ENCODE measurements around the gene HEATR1. TPM values are rescaled to one million over a fixed set of nuclear protein-coding genes. Genes with fewer than 3 reads are reported as not detected.
A peak's percentile ranks its signal among the peaks of the same experiment; 100 is the strongest.

The HEATR1 gene
- total RNA-seq, 1 experiment from 2014 or later, result 66.5 TPM

DNA sequence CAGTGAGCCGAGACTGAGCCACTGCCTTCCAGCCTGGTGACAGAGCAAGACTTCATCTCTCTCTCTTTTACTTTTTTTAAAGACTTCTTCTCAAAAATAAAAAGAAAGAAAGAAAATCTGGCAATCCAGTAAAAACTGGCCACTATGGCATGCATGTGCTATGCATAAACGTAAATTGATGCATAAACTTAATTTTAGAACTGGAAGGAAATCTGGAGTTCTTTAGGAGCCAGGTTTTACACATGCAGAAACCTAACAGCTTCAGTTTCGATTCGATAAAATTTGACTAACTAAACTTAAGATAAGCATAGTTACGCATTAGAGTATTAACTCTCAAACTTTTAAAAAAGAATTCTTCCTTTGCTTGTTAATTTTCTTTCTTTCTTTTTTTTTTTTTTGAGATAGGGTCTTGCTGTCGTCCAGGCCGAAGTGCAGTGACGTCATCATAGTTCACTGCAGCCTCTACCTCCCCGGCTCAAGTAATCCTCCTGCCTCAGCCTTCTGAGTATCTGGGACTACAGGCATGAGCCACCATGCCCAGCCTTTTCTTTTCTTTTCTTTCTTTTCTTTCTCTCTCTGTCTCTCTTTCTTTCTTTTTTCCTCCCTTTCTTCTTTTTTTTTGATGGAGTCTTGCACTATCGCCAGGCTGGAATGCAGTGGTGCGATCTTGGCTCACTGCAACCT lies 92.4 kb downstream of the HEATR1 start:
- Histone ChIP-seq H3K36me3 (ENCODE audit: control insufficient read depth, insufficient read depth, low read length) (no peaks in the 10 kb centered on the region), H3K9me3 (ENCODE audit: control insufficient read depth, insufficient read depth, low read depth, low read length) (no peaks in the 10 kb centered on the region), H3K4me3 (ENCODE audit: low read depth in 2 of 2, low read length in 2 of 2) (no peak overlapping the region), H3K4me1 (ENCODE audit: control insufficient read depth, insufficient read depth, low read length) (peaks cover 53% of the 10 kb centered on the region), H3K27me3 (ENCODE audit: control insufficient read depth, insufficient read depth, low read length) (no peaks in the 10 kb centered on the region), H3K27ac (ENCODE audit: low read length) (peak overlapping the region; percentile 100)
- DNase-seq (ENCODE audit: low read depth, low spot score) (no peak), ATAC-seq (no peak)
- BruUV-seq (replicated peaks), result no TSS peak
- in situ Hi-C loops (cut with HindIII; ENCODE audit: low pct_unique_long_range_greater_than_20kb, low sequenced_read_pairs), result no loop called here
- CTCF ChIA-PET, result no interaction called here
- TF ChIP-seq, protein P1, sequence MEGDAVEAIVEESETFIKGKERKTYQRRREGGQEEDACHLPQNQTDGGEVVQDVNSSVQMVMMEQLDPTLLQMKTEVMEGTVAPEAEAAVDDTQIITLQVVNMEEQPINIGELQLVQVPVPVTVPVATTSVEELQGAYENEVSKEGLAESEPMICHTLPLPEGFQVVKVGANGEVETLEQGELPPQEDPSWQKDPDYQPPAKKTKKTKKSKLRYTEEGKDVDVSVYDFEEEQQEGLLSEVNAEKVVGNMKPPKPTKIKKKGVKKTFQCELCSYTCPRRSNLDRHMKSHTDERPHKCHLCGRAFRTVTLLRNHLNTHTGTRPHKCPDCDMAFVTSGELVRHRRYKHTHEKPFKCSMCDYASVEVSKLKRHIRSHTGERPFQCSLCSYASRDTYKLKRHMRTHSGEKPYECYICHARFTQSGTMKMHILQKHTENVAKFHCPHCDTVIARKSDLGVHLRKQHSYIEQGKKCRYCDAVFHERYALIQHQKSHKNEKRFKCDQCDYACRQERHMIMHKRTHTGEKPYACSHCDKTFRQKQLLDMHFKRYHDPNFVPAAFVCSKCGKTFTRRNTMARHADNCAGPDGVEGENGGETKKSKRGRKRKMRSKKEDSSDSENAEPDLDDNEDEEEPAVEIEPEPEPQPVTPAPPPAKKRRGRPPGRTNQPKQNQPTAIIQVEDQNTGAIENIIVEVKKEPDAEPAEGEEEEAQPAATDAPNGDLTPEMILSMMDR (IDR thresholded peaks at IDR 0.05), result no peak
- TF ChIP-seq TCF7L2 (IDR thresholded peaks at IDR 0.05; ENCODE audit: low read depth, low read length), result no peak
- no peak for TF ChIP-seq SIN3A (IDR thresholded peaks at IDR 0.05; ENCODE audit: borderline replicate concordance, insufficient read depth, low read depth, low read length)
- TF ChIP-seq, protein P2, sequence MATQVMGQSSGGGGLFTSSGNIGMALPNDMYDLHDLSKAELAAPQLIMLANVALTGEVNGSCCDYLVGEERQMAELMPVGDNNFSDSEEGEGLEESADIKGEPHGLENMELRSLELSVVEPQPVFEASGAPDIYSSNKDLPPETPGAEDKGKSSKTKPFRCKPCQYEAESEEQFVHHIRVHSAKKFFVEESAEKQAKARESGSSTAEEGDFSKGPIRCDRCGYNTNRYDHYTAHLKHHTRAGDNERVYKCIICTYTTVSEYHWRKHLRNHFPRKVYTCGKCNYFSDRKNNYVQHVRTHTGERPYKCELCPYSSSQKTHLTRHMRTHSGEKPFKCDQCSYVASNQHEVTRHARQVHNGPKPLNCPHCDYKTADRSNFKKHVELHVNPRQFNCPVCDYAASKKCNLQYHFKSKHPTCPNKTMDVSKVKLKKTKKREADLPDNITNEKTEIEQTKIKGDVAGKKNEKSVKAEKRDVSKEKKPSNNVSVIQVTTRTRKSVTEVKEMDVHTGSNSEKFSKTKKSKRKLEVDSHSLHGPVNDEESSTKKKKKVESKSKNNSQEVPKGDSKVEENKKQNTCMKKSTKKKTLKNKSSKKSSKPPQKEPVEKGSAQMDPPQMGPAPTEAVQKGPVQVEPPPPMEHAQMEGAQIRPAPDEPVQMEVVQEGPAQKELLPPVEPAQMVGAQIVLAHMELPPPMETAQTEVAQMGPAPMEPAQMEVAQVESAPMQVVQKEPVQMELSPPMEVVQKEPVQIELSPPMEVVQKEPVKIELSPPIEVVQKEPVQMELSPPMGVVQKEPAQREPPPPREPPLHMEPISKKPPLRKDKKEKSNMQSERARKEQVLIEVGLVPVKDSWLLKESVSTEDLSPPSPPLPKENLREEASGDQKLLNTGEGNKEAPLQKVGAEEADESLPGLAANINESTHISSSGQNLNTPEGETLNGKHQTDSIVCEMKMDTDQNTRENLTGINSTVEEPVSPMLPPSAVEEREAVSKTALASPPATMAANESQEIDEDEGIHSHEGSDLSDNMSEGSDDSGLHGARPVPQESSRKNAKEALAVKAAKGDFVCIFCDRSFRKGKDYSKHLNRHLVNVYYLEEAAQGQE (IDR thresholded peaks at IDR 0.05; ENCODE audit: insufficient read depth in 1 of 2, low read depth in 2 of 2, low read length in 1 of 2), result no peak
- TF ChIP-seq POLR2AphosphoS5 (IDR thresholded peaks at IDR 0.05; ENCODE audit: low read depth, low read length), result no peak
- intact Hi-C loops (cut with micrococcal nuclease; ENCODE audit: unreplicated experiment), result no loop called here
- POLR2A ChIA-PET, result no interaction called here

DNA sequence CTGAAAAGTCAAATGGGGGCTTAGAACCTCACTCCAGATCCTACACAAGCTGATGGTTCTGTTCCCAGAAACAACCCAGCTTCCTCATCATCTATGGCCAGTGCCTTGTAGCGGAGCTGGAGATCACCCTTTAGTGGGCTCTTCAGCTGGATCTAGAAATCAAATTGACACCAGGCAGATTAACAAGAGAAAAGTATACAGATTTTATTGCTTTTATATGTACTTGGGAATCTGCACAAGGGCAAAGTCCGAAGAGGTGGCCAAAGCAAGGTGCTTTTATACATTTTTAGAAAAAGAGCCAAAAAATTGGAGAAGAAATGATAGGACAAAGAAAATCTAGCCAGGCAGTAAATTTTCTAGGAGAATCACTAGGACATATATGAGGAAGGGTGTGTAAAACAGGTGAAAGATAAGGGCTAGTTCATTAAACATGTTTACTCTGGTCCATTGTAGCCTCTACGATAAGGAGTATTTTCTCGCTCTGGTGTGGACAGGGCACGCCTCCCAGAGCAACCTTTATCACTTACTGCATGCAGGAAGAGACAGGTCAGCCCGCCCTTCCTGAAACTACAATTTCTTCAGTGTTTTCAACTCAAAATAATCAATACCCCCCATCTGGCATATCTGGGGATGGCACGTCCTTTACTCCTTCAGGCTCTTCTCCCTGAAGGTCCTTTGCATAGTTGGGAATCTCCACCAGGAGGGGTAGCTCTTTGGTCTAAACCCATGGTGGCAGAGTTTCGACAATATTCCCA lies 94.5 kb downstream of the HEATR1 start:
- POLR2A ChIA-PET, result interaction anchor here (0.6 kb wide), 1 partner anchor 78 kb away, joined by 5 read pairs; no protein-coding TSS in a partner anchor
- in situ Hi-C loops (cut with HindIII; ENCODE audit: low pct_unique_long_range_greater_than_20kb, low sequenced_read_pairs), result no loop called here

More for the DNA sequence above, 94.5 kb downstream of the HEATR1 start:
- no peak overlapping the region for H3K4me3 ChIP-seq (ENCODE audit: low read depth in 2 of 2, low read length in 2 of 2)
- H3K27me3 ChIP-seq (ENCODE audit: control insufficient read depth, insufficient read depth, low read length), result no peaks in the 10 kb centered on the region
- no peaks in the 10 kb centered on the region for H3K36me3 ChIP-seq (ENCODE audit: control insufficient read depth, insufficient read depth, low read length)
- intact Hi-C loops (cut with micrococcal nuclease; ENCODE audit: unreplicated experiment), result no loop called here
- H3K27ac ChIP-seq (ENCODE audit: low read length), result peak overlapping the region; percentile 100
- no TSS peak for BruUV-seq (replicated peaks)
- no peak for DNase-seq (ENCODE audit: low read depth, low spot score)
- ATAC-seq, result no peak
- peaks cover 47% of the 10 kb centered on the region for H3K4me1 ChIP-seq (ENCODE audit: control insufficient read depth, insufficient read depth, low read length)
- CTCF ChIA-PET, result no interaction called here
- TF ChIP-seq, protein P2 (IDR thresholded peaks at IDR 0.05; ENCODE audit: insufficient read depth in 1 of 2, low read depth in 2 of 2, low read length in 1 of 2), result no peak
- TF ChIP-seq SIN3A (IDR thresholded peaks at IDR 0.05; ENCODE audit: borderline replicate concordance, insufficient read depth, low read depth, low read length) (no peak), POLR2AphosphoS5 (IDR thresholded peaks at IDR 0.05; ENCODE audit: low read depth, low read length) (no peak), TCF7L2 (IDR thresholded peaks at IDR 0.05; ENCODE audit: low read depth, low read length) (no peak)
- TF ChIP-seq, protein P1 (IDR thresholded peaks at IDR 0.05), result no peak
- no peaks in the 10 kb centered on the region for H3K9me3 ChIP-seq (ENCODE audit: control insufficient read depth, insufficient read depth, low read depth, low read length)
